ENCODE results near the gene TOMM7.
"Not testable (repeated sequence)": the region's sequence is repeated elsewhere in the genome, so short reads cannot be mapped to it uniquely, and the experiment has no call there.

The TOMM7 gene

DNA sequence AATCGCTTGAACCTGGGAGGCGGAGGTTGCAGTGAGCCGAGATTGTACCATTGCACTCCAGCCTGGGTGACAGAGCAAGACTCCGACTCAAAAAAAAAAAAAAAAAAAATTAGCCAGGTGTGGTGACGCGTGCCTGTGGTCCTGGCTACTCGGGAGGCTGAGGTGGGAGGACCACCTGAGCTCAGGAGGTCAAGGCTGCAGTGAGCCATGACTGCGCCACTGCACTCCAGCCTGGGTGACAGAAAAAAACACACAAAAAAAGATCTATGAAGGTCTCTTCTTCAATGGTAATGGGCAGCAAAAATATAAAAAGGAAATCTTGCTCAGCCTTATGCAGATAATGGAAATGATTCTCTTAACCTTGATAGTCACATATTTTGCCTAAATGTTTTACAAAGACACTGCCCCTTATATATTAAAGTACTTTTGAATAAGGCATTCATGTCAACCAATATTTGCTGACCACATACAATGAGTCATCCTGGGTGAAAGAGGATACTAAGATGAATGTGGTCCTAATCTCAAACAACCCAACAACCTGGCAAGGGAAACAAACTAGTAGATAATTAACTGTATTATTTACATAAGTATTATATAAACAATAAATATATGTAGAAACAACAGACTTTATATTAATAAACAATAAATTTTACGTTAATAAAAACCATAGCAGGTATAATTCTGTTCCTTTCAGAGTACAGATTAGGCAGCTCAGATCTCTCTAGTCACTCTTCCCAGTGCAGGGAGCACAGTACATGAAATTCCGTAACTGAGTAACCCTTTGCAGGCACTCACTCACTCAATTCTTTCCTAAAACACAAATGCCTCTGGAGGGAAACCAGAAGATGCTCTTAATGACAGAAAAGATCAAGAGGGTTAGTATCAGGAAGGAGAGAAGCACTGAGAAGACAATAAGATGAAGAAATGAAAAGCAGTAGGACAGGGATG lies 8.1 kb downstream of the TOMM7 start:
- no peak for DNase-seq

DNA sequence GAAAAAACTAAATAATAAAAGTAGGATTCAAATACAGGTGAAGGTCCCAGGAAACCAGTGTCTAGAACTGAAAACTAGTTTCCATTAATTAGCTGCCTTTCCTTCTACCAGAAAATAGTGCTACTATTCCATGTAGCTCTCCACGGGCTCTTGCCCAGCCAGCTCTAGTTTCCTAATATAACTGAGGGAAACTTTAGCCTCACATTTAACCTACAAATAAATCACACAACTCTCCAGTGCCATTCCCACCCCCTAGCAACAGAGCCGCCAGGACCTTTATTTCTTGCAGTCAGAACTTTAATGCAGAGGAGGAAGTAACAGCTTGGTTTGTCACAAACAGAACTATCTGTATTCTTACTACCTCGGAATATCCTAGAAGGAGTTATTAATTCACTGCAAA lies 10.3 kb downstream of the TOMM7 start:
- DNase-seq = no peak

DNA sequence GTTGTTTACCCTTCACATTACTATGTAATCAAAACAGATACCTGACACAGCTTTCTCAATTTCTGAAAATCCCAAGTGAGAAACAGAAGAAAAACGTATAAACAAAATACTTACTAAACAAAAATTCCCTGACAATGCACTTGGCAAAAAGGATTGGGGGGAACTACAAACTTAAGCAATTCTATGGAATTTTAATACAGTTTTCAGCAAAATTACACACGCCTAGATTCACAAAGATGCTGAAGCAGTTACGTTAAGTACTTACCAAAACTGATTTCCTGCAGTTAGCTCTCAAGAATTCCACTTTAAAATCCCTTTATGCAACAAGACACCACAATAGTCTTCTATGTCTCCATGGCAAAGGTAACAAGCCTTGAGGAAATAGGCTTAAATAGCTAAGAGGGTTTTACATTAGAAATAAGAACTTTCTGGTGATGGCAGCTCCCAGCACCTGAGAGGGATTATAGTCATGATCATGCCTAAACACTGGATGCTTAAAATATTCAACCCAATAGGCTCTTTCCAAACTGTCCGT lies 10.8 kb downstream of the TOMM7 start:
- DNase-seq = no peak

DNA sequence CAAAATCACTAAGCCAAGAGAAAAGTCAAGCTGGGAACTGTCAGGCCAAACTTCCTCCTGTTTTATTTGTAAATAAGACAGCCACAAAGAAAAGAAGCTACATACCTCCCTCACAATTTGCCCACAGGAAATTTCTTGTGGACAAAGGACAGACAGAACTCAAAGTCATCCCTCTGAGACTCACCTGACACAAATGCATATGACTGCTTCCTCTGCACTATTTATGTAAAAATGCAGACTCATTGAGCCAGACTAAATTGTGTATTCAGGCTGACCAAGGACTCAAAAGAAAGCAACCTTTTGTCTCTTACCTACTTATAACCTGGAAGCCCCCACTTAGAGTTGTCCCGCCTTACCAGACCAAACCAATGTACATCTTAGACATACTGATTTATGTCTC lies 11.8 kb downstream of the TOMM7 start:
- DNase-seq = no peak

GRCh38 chr7:22809902-22810642 lies 12.6 kb downstream of the TOMM7 start:
- no peak for DNase-seq

DNA sequence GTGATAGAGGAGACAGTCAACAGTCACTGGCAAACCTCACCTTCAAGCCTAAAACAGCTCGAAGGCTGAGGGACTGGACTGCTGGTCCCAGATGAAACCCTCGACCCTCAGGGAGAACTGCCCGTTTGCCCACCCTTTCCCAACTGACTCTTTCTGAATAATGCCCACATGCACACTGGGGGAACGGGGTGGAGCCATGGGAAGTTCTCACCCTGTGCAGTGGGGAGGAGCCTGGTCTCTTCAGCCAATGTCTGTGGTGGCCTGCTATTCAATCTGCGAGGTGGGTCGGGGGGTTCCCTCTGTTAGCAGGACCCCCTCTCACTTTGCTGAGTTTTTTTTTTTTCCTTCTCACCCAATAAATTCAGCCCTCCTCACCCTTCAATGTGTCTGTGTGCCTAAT lies 14.5 kb downstream of the TOMM7 start:
- no peak for DNase-seq

DNA sequence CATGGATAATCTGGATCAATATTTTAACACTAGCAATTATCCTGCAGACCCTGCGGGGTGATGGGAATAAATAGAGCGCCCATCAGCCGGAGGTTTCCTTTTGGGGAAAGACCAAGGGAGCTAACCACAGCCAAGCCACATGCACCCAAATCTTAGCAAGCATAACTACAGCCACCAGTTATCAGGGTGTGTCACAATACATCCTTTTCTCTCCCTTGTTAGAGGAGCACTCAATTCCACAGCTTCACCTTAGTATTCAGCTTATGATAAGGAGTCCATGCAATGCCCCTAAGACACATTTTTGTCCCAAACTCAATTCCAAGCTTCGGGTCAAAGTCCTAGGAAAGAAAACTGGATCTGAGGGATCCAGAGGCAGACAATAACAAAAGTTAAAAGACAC lies 15.9 kb downstream of the TOMM7 start:
- no peak for DNase-seq

- no peak for DNase-seq
These were observed 17.4 kb downstream of the TOMM7 start for GRCh38 chr7:22805227-22805626.

DNA sequence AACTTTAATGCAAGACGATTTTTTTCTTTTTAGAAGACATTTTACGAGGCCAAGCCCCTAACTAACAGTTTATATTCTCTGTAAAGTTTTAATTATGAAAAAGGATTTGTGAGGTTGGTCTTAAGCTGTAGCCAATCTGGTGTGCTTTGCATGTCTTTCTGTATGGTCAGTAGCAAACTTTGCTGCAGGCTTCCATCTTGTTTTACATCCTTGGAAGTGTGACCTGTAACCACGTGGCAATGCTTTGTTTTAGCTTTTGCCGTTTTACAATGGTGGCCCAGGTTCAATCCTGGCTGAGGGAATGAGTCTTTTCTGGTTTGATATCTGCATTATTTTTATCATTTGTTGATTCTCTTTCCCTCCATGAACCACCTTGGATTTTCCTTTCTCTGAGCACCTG lies 19.8 kb downstream of the TOMM7 start:
- DNase-seq = not testable (repeated sequence)

DNA sequence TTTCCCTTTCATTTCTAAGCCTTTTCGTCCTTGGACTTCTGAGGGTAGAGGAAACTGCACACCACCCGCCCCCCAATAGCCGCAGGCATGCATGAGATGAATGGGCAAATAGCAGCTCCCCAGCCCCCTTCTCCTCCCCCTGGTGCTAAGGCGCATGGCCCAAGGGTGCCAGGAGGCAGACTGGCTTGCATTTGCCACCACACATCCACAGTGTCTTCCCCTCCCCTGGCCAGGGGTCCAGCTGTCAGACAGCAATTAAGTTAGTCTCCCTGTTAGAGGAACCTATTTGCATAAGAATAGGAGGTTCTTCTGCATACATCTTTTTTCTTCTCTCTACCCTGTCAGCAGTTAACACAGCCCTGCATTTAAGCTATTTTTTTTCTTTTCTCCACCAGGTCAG lies 20.2 kb downstream of the TOMM7 start:
- no peak for DNase-seq

DNA sequence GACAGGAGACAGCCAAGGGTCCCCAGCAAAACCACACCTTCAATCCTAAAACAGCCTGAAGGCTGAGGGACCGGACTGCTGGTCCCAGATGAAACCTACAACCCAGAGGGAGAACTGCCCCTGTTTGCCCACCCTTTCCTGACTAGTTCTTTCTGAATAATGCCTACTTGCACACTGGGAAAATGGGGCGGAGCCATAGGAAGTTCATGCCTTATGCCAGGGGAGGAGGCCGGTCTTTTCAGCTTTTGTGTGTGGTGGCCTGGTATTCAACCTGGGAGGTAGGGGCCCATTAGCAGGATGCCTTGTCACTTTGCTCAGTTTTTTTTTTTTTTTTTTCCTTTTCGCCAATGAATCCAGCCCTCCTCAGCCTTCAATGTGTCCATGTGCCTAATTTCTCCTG lies 20.7 kb downstream of the TOMM7 start:
- DNase-seq = no peak

- DNase-seq = no peak
These were observed 23.0 kb downstream of the TOMM7 start for GRCh38 chr7:22799633-22800032.

GRCh38 chr7:22793593-22794462 lies 28.8 kb downstream of the TOMM7 start:
- no peak for DNase-seq

- no peak for DNase-seq
These were observed 31.2 kb downstream of the TOMM7 start for GRCh38 chr7:22791204-22792158.

DNA sequence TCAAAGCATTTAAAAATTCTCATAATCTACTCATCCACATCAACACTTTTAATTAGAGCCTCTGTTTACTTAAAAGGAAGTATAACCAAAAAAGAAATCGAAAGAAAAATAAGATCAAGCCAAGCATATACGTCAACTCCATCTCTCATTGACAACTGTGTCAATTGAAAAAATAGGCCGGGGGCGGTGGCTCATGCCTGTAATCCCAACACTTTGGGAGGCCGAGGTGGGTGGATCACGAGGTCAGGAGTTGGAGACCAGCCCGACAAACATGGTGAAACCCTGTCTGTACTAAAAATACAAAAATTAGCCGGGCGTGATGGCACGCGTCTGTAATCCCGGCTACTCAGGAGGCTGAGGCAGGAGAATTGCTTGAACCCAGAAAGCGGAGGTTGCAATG lies 32.0 kb downstream of the TOMM7 start:
- not testable (repeated sequence) for DNase-seq

DNA sequence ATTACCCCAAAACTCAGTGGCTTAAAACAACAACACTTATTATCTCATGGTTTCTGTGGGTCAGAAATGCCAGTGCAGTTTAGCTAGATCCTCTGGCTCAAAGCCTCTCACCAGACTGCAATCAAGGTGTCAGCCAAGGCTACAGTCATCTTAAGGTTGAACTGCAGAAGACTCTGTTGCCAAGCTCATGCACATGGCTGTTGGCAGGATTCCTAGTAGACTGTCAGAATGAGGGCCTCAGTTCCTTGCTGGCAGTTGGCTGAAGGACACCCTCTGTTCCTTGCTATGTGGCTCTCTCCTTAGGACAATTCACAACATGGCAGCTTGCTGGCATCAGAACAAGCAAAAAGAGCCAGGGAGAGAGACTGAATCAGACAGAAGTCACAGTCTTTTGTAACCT lies 34.7 kb downstream of the TOMM7 start:
- no peak for DNase-seq

DNA sequence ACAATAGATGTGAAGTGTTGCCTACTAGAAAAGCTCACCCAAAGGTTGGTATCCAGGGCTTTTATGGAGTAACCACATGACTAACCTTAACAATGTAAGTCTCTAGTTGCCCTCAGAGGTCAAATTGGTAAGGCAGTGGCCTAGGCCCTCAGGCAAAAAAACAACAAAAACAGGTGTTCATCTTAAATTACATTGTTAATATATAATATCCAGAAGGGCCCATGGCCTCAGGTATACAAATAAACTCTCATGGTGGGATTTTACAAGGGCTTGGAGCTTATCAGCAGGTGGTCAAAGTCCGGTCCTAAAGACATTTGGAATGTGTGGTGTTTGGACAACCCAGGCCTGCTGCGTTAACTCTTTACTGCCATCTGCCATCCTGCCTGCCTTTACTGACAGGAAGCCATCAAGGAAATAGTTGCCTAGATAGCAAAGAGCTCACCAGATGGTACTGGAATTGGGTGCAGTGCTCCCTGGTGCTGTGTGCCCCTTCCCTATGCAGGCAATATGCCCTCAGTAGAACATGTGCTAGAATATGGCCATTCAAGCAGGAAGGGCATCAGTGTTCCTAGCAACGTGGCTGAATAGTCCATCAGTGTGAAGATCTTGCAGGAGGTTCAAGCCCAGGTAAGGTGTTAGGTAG lies 36.2 kb downstream of the TOMM7 start:
- DNase-seq = no peak

GRCh38 chr7:22784346-22784745 lies 38.3 kb downstream of the TOMM7 start:
- DNase-seq = no peak

DNA sequence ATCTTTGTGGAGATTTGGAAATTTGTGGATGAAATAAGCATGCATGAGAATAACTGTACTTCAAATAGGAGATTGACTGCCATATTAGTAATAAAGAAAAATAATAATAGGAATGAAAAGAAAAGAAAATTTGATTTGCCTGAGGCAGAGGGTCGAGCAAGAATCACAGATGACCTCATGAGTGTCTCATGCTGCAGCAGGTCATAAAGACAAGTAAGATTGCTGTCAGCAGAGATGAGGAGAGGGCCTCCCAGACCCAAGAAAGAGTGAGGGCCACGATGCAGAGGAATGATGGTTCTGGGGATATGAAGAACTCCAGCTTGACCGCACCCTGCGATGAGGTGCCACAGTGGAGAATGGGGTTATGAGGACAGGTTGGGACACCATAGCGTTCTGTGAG lies 39.2 kb downstream of the TOMM7 start:
- DNase-seq = no peak

- peak; percentile 67 to 72 for DNase-seq
These were observed 39.9 kb downstream of the TOMM7 start for GRCh38 chr7:22782616-22783232.
